ENCODE measurements around the gene CFAP45. TPM values are rescaled to one million over a fixed set of nuclear protein-coding genes. Genes with fewer than 3 reads are reported as not detected.
A peak's percentile ranks its signal among the peaks of the same experiment; 100 is the strongest.

CFAP45 gene
- total and polyA plus RNA-seq, 8 donors, result 0.30 to 1.0 (median 0.52) TPM; not detected in 4

GRCh38 chr1:159881622-159882526, 18.1 kb downstream of the CFAP45 start:
- peak; percentile 89 to 91 for DNase-seq
- 63 to 65% (median 65%) methylated on average over 6 of the region's 6 CpGs for WGBS, 5 donors
- Histone ChIP-seq H3K4me1 (peaks cover 0 to 15% (median 3%) of the 10 kb centered on the region in 4 donors), H3K36me3 (no peaks in the 10 kb centered on the region), H3K27me3 (no peaks in the 10 kb centered on the region), H3K4me3 (no peak overlapping the region), H3K27ac (no peak overlapping the region), H3K9me3 (no peaks in the 10 kb centered on the region)
- TF ChIP-seq EP300 (IDR thresholded peaks at IDR 0.05) (no peak), POLR2AphosphoS5 (IDR thresholded peaks at IDR 0.05) (peak in 1 of 3 donors; percentile 25), POLR2A (IDR thresholded peaks at IDR 0.05) (no peak), CTCF (IDR thresholded peaks at IDR 0.05) (no peak)
- intact Hi-C loops (cut with DNase I; ENCODE audit: low total_unique reads), result no loop called here

- 80 to 95% (median 90%) methylated on average over 3 of the region's 3 CpGs for WGBS, 5 donors
These were observed 19.5 kb downstream of the CFAP45 start for GRCh38 chr1:159880430-159880829.

GRCh38 chr1:159879977-159880376, 20.0 kb downstream of the CFAP45 start:
- intact Hi-C loops (cut with DNase I; ENCODE audit: low total_unique reads), result no loop called here
- WGBS, 5 donors, result 74 to 89% (median 83%) methylated on average over 4 of the region's 4 CpGs
- TF ChIP-seq POLR2AphosphoS5 (IDR thresholded peaks at IDR 0.05), result no peak
- TF ChIP-seq POLR2A (IDR thresholded peaks at IDR 0.05), result no peak
- no peak for TF ChIP-seq EP300 (IDR thresholded peaks at IDR 0.05)
- no peak for TF ChIP-seq CTCF (IDR thresholded peaks at IDR 0.05)
- Histone ChIP-seq H3K4me3 (no peak overlapping the region), H3K36me3 (no peaks in the 10 kb centered on the region), H3K9me3 (no peaks in the 10 kb centered on the region), H3K27me3 (no peaks in the 10 kb centered on the region), H3K27ac (no peak overlapping the region), H3K4me1 (peaks cover 0 to 15% (median 3%) of the 10 kb centered on the region in 4 donors)
- no peak for DNase-seq

More at GRCh38 chr1:159880430-159880829, 19.5 kb downstream of the CFAP45 start:
- TF ChIP-seq CTCF (IDR thresholded peaks at IDR 0.05) (no peak), EP300 (IDR thresholded peaks at IDR 0.05) (no peak), POLR2AphosphoS5 (IDR thresholded peaks at IDR 0.05) (no peak), POLR2A (IDR thresholded peaks at IDR 0.05) (no peak)
- H3K36me3 ChIP-seq, result no peaks in the 10 kb centered on the region
- H3K27ac ChIP-seq, result no peak overlapping the region
- no peaks in the 10 kb centered on the region for H3K9me3 ChIP-seq
- H3K27me3 ChIP-seq, result no peaks in the 10 kb centered on the region
- intact Hi-C loops (cut with DNase I; ENCODE audit: low total_unique reads), result no loop called here
- H3K4me1 ChIP-seq, result peaks cover 0 to 15% (median 3%) of the 10 kb centered on the region in 4 donors
- DNase-seq, result no peak
- H3K4me3 ChIP-seq, result no peak overlapping the region

- H3K36me3 ChIP-seq, result no peaks in the 10 kb centered on the region
- no peak for TF ChIP-seq POLR2A (IDR thresholded peaks at IDR 0.05)
- no peak for TF ChIP-seq EP300 (IDR thresholded peaks at IDR 0.05)
- TF ChIP-seq CTCF (IDR thresholded peaks at IDR 0.05), result no peak
- no peak for TF ChIP-seq POLR2AphosphoS5 (IDR thresholded peaks at IDR 0.05)
- intact Hi-C loops (cut with DNase I; ENCODE audit: low total_unique reads), result no loop called here
- WGBS, 5 donors, result 82 to 92% (median 88%) methylated on average over 3 of the region's 3 CpGs
- H3K4me3 ChIP-seq, result no peak overlapping the region
- no peak for DNase-seq
- peaks cover 0 to 15% (median 3%) of the 10 kb centered on the region in 4 donors for H3K4me1 ChIP-seq
- H3K27me3 ChIP-seq, result no peaks in the 10 kb centered on the region
- H3K27ac ChIP-seq, result no peak overlapping the region
- no peaks in the 10 kb centered on the region for H3K9me3 ChIP-seq
These were observed 20.8 kb downstream of the CFAP45 start for GRCh38 chr1:159879136-159879535.
